CD4-positive, alpha-beta T cell treated with Interleukin-2 at 100 ng/mL for 4 hours (primary cell): ENCODE data around the gene MNT.

Experiments
- DNase-seq: peaks from one replicate; pipeline ENCODE4 v3.0.0-alpha.2; 2020; ENCODE audit warnings: low spot score

The MNT gene

DNA sequence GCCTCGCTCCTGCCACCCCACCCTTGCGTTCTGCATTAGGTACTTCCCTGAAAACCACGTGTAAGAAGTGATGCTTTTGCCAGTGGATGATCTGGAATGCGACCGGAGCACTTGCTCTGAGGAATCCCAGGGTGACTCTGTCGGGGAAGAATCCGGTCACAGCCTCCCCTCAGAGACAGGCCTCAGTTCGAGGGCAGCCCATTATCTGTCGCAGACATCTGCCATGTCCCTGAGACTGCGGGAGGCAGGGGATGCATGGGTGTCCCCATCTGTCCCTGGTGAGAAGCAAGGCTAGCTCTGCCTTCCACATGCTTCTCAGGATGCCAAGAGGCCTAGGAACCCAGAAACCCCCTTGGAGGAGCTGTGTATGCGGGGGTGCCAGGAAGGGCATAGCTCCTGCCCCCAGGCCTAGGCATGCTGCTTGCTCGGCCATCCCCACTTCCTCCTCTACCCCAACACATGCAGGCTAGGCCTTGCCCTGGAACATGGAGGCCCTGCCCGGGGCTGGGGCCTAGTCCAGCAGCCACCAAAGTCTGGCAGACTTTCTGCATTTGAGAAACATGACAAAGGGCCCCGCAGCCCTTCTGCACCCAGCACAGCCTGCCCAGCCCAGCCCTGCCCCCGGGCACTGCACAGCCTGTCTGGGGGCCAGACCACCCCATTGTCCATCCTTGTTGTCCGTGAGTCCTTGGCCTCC, 20.5 kb downstream of the MNT start:
- DNase-seq = no peak

DNA sequence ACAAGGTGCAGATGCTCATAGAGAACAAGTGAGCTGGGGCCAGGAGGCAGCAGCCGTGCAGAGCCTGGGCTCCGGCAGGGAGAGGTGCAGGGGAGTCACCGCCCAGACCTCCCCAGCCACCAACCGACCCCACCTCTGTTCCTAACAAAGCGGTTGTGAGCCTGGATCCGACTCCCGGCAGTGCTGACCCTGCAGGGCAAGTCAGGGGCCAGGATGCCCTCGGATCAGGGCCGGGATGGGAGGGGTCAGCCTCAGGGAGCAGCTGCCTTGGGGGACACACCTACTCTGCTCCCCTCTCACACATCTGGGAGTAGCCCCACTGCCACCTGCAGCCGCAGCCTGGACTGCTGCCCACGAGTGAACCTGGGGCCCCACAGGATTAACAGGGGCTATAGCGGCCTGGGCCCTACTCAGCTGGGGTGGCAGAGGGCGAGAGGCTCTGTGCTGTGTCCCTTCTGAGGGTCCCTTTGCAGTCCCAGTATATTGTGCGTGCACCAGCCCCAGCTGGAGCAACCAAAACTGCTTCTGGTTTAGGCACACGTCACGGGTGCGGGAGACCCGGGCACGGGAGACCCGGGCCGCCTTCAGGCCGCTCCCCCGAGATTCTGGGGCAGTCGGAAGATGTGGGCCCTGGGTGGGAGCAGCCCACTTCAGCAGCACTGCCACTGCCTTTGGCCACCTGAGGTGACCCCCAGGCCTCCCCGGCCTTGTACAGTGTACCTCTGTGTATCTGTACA, 21.2 kb downstream of the MNT start:
- DNase-seq = no peak

DNA sequence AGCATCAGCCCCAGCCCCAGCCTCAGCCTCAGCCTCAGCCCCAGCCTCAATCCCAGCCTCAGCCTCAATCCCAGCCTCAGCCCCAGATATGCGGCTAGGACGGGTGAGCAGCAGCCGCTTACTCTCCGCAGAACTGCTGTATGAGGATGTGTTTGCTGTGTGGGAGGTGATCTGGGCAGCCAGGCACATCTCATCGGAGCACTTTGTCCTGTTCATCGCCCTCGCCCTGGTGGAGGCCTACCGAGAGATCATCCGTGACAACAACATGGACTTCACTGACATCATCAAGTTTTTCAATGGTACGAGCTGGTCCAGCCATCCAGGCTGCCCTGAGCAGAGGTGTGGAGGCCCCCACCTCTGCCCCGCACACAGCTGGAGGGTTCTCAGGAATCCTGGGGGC, 22.0 kb downstream of the MNT start:
- DNase-seq = no peak

DNA sequence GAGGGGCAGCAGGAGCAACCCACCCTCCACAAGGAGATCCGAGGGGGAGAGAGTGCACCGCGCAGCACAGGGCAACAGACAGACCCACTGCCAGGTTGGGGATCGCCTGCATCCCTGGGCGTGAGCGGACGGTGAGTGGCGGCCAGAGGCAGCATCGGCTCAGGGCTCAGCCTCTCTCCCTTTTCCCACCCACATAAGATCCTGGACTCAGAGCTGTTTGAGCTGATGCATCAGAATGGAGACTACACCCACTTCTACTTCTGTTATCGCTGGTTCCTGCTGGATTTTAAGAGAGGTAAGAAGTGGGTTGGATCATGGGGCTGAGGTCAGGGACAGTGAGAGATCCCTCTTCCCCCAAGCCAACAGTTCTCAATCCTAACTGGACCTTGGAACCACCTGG, 23.2 kb downstream of the MNT start:
- no peak for DNase-seq

DNA sequence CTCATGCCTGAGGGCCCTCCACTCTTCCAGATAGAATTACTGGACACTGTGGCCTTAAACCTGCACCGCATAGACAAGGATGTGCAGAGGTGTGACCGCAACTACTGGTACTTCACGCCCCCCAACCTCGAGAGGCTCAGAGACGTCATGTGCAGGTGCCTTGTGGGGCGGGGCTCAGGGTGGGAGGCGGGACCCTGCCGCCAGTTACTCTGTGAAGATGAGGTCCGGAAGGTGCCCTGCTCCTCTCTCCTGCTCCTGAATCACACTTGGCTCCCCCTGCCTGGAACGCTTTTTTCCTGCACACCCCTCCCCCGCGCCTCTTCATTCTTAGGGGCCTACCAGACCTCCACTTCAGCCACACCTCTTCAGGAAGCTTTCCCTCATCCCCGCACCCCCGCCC, 24.8 kb downstream of the MNT start:
- DNase-seq = no peak

DNA sequence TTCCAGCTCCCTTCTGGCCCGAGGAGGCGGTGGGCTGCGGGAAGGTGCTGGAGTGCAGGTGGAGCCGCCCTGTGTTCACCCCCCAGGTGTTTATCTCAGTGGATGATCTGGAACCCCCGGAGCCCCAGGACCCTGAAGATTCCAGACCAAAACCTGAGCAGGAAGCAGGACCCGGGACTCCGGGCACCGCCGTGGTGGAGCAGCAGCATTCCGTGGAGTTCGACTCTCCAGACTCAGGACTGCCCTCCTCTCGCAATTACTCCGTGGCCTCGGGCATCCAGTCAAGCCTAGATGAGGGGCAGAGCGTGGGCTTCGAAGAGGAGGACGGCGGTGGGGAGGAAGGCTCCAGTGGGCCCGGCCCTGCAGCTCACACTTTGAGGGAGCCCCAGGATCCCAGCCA, 25.5 kb downstream of the MNT start:
- DNase-seq = no peak

DNA sequence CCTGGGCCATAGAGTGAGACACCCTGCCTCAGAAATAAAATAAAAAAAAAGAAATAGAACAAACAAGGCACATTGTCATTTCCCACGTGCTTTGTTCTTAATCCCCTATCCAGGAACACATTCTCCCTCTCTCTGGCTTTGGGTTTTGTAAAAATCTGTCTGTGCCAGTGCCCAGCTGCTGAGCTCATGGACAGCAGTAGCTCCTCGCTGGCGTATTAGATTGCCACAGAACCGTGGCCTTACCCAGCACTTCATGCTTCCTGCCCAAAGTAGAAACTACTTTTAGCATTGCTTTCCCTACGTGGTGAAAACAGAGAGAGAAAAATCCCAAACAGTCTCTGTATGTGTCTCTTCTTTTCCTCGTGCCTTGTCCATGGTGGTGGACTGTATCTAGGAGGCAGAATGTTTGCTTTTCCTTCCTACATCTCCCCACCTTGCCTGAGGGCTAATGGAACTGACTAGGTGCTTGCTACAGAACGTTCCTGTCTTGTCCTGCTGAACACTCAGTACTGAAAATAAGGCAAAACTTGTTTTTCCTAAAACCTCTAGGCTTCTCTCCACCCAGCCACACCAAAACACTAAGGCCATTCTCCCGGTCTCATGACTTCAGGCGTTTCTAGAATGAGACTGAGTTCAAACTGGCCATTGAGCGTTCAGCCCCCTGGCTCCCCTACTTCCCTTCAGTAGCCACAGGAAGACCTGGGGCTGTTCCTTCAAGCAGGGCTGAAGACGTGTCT, 26.1 kb downstream of the MNT start:
- DNase-seq = no peak

DNA sequence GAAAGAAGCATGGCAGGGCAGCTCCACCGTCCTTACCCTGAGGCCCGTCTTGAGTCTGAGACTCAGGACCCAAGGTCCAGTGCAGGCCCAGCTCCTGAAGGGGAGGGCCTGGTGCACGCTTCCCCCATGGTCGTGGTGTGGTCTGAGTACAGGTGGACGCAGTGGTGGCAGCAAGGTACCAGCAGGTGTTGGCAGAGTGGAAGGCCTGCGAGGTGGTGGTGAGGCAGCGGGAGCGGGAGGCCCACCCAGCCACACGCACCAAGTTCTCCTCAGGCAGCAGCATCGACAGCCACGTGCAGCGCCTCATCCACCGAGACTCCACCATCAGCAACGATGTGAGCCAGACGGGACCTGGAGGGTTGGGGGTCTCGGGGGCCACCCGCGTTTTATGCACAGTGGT, 27.7 kb downstream of the MNT start:
- DNase-seq = no peak

DNA sequence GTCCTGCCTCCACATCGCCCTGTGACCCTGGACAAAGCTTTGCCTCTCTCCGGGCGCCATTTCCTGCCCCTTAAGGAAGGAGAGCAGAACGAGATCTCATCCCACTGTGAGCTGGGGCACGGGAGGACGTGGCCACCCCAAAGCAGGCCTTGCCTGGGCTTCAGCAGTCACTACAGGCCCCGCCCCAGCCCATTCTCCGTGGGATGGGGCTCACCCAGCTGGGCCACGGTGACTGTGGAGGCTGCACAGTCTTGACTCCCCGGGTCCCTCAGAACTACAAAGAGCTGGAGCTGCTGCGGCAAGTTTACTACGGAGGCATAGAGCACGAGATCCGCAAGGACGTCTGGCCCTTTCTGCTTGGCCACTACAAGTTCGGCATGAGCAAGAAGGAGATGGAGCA, 28.2 kb downstream of the MNT start:
- no peak for DNase-seq

DNA sequence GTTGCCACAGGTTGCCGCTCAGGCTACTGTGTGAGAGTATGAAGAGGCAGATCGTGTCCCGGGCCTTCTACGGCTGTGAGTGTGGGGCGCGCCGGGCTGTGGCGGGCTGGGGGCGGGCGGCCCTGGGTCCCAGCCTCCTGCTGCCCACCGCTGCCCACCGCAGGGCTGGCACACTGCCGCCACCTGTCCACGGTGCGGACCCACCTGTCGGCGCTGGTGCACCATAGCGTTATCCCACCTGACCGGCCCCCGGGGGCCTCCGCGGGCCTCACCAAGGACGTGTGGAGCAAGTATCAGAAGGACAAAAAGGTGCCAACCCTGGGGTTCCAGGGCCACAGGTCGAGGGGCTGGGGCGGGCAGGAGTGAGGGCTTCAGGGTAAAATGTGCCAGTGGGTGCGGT, 28.7 kb downstream of the MNT start:
- no peak for DNase-seq

DNA sequence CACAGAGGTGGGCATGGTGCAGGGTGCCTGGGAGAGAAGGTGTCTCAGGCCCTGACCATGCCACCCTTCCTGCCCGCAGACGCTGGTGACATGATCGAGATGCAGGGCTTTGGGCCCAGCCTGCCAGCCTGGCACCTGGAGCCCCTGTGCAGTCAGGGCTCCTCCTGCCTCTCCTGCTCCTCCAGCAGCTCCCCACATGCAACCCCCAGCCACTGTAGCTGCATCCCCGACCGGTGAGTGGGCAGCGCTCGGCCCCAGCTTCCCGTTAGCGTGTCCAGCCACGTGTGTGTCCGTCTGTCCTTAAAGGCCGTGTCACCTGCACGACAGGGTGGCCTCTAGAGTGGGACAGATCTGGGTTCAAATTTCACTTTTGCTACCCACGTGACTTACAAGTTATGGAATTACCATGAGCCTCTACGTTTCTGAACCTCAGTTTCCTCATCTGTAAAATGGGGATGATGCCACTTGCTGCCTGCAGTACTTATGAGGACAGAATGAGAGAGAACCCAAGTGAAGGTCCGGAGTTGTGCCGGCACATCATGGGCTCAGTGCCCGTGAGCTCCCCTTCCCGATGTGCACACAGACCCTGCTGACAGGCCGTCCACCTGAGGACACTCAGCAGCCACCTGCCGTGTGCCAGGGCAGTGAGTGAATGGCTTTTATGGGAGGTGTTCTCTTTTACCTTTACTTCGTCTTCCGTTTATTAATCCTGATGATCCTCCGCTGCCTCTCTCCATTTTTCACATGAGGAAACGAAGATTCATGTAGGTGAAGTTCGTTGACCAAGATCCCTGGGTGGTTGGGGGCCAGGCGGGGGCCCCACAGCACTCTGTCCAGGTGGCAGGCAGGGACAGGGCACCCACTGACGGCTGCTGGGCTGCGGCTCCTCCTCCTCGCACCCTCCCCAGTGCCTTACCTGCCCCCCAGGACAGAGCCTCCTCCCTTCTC, 29.4 kb downstream of the MNT start:
- DNase-seq = no peak

DNA sequence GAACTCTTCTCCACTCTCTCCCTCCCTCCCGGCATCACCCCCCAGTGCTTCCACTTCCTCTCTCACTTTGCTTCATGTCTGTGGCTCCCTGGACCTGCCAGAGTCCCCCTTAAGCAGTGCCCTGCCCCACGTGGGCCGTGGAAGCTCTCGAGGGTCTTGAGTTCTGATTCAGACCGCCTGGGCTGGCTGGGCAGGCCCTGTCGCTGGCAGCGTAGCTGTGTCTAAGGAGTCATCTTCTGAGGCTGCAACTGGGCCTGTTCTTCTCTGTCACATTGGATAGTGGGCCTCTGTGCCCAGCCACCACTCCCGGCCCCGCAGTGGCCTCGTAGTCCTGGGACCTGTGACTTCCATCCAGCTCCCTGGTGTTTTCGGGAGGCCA, 30.7 kb downstream of the MNT start:
- DNase-seq = no peak

DNA sequence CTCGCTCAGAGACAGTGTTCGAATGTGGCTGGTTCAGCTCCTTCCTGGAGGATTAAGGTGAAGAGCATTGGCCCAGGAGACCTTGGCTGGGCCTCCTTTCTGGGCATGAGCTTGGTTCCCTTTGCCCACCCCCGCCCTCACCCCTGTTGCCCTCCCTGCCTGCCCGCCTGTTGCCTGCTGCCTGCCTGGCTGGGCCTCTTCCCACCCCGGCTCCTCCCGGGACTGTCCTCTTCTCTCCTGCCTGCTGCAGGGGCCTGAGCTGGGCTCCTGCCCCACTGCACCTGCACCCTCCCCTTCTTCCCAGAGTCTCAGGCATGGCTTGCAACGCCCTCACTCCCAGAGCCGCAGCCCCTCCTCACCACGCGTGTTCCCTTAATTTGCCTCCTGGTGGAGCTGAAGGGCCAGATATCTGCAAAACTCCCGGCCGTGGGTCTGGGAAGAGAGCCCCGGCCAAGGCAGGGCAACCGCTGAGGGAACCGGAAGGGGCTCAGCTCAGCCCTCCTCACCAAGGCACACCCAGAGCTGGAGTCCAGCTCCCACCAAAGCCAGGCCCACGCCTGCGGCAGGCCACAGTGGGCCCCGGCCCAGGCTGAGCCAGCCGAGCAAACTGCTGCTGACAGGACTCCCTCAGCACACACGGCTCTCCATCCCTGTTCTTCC, 31.2 kb downstream of the MNT start:
- DNase-seq = no peak

DNA sequence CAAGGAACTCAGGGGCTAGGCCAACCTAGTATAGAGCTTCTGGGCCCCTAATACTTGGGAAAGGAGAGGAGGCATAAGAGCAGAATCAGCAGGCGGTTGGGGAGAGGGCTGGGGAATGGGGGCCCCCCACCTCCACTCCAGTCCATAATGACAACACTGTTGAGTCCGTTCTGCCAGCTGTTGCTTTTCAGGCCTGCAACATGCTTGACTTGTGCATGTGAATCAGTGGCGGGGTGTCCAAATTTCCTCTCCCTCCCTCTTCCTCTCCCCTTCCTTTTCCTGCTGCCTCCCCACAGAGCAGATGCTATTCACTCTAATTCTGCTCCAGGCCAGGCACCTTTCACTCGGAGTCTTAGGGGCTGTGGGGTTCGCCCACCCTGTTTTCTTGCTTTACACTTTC, 31.8 kb downstream of the MNT start:
- DNase-seq = no peak

DNA sequence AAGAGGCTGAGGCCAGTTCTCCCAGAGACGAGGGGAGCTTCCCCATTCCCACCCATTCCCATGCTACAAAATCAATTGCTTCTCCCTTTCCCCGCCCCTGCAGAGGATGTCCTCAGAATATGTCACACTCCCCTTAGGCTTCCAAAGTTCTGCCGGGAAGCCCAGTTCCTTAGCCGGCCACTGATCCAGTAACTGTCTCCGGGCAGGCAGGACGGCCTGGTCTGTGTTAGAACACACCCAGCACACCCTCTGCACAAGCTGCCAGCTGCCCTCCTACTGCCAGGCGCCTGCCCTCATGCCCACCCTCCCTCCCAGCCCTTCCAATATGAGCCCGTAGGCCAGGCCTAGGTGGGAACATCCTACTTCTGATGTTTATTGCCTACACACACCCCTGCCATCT, 32.5 kb downstream of the MNT start:
- DNase-seq = no peak

DNA sequence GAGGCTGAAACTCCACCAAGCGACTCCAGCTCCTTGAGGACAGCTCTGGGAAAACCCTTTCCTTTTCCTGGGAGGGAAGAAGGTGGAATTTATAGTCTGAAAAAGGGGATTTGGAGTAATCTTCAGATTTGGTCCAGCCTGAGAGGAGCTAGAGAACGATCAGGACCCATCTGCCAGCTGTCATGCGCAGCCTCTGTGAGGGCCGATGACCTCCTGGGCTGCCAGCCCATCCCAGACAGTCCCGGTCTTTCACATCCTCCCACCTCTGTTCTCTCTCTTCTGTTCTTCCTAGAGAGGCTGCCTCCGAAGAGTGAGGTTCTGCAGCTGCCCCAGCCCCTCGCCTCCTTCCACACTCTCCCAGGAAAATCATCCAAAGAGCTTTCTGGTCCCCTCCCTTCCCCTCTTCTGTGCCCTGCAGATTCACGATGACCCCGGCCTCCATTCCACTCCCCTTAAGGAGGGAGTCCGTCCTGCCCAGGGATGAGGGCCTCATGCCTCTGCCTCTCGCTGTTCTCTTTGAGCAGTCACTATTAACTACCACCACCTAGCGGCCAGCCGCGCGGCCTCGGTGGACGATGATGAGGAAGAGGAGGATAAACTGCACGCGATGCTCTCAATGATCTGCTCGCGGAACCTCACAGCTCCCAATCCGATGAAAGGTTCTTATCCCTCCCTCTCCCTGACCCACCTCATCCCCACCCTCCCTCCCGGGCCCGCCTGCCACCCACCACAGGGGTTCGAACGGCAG, 33.9 kb downstream of the MNT start:
- no peak for DNase-seq

DNA sequence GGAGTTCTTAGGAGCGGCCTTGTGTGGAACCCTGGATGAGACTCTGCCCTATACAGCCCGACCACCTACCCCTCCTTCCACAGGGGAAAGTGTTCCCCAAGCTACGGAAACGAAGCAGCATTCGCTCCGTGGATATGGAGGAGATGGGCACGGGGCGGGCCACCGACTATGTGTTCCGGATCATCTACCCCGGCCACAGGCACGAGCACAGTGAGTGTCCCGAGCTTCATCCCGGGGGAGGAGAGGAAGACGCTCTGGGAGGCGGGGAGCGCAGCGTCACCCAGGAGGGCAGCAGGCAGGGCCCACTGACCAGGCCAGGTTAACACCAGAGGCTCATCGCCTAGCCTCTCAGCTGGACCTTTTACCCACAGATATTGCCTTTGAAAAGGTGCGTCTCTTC, 35.7 kb downstream of the MNT start:
- no peak for DNase-seq

DNA sequence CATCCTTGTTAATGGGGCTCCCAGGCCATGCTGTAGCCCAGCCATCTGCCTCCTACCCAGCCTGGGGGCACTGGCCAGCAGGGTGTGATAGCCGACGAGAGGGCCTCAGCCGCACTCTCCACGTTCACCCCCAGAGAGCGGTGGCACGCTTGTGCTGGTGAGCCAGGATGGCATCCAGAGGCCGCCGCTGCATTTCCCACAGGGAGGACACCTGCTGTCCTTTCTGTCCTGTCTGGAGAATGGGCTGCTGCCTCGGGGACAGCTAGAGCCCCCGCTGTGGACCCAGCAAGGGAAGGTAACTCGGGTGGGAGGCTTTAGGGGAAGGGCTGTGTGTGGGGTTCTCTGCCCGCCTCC, 36.1 kb downstream of the MNT start:
- DNase-seq = no peak

DNA sequence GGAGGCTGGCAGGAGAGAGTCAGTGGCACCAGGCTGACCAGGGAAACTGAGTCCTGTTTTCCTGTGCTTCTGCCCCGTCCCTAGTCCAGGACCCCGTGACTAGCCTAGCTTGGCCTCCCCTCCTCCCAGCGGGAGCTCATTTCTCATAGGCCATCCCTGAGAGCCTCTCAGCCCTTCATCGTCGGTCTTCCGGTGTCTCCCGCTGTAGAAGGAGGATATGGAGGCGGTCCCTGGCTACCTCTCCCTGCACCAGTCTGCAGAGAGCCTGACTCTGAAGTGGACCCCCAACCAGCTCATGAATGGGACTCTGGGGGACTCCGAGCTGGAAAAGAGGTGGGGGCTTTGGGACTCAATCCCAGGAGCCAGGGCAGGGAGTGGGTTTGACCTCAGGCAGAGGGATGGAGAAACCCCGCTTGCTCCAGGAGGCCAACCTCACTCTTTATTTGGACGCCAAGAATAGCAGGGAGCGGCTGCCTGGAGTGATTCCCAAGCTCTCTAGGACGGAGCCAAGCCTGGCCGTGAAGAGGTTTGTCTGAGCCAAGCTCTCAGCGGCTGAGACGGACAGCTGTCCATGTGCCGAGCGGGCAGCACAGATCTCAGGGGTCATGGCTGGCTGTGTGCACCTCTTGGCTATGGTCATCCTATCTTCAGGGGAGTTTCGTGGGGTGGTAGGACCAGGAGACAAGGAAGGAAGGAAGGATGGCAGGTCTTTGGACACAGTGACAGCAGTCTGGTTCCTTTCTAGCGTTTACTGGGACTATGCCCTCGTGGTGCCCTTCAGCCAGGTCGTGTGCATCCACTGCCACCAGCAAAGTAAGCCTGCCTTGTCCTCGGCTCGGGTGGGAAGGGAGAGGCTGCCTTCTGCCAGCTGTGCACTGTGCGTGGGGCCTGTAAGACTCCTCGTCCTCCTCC, 36.8 kb downstream of the MNT start:
- DNase-seq = no peak

DNA sequence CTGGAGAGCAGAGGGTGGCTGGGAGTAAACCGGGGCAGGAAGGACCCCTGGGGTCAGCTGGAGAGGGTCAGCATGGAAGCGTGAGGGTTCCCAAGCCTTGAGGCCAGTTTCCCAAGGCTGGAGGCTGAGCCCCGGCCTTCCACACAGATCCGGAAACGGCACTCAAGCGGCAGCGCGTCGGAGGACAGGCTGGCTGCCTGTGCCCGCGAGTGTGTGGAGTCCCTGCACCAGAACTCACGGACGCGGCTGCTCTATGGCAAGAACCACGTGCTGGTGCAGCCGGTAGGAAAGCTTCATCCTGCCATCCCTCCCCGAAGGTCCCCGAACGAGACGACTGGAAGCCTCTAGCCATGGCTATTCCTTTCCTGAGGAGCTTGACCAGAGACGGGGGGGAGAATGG, 37.5 kb downstream of the MNT start:
- DNase-seq = no peak
